Measurements from ENCODE around the gene LGALS3BP. TPM values are rescaled to one million over a fixed set of nuclear protein-coding genes. Genes with fewer than 3 reads are reported as not detected.

The LGALS3BP gene
- total and polyA plus RNA-seq, 10 donors: 33.6 to 188 (median 100) TPM

- intact Hi-C loops (cut with DNase I; ENCODE audit: low total_unique reads): no loop called here
- 56 to 70% (median 67%) methylated on average over 49 of the region's 49 CpGs for WGBS, 5 donors
- peak overlapping the region in 1 of 8 donors; percentile 36 for H3K4me3 ChIP-seq
- no peaks in the 10 kb centered on the region for H3K9me3 ChIP-seq
- H3K27me3 ChIP-seq (replicated peaks in 1 of 7): no peaks in the 10 kb centered on the region
- H3K27ac ChIP-seq: peak overlapping the region; percentile 35 to 88 (median 80)
- H3K4me1 ChIP-seq: peaks cover 10 to 86% (median 61%) of the 10 kb centered on the region in 6 donors
- DNase-seq: no peak
- TF ChIP-seq POLR2A (IDR thresholded peaks at IDR 0.05): no peak
- peak; percentile 83 to 84 (median 83) for TF ChIP-seq POLR2AphosphoS5 (IDR thresholded peaks at IDR 0.05)
- TF ChIP-seq, protein P1, sequence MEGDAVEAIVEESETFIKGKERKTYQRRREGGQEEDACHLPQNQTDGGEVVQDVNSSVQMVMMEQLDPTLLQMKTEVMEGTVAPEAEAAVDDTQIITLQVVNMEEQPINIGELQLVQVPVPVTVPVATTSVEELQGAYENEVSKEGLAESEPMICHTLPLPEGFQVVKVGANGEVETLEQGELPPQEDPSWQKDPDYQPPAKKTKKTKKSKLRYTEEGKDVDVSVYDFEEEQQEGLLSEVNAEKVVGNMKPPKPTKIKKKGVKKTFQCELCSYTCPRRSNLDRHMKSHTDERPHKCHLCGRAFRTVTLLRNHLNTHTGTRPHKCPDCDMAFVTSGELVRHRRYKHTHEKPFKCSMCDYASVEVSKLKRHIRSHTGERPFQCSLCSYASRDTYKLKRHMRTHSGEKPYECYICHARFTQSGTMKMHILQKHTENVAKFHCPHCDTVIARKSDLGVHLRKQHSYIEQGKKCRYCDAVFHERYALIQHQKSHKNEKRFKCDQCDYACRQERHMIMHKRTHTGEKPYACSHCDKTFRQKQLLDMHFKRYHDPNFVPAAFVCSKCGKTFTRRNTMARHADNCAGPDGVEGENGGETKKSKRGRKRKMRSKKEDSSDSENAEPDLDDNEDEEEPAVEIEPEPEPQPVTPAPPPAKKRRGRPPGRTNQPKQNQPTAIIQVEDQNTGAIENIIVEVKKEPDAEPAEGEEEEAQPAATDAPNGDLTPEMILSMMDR (IDR thresholded peaks at IDR 0.05 in 8 of 11, conservative IDR thresholded peaks at IDR 0.05 in 3 of 11): peak; percentile 51 to 89 (median 77)
- H3K36me3 ChIP-seq: peaks cover 2 to 95% (median 81%) of the 10 kb centered on the region in 6 donors
These were observed 13.7 kb upstream of the LGALS3BP start for GRCh38 chr17:78993241-78993956.

DNA sequence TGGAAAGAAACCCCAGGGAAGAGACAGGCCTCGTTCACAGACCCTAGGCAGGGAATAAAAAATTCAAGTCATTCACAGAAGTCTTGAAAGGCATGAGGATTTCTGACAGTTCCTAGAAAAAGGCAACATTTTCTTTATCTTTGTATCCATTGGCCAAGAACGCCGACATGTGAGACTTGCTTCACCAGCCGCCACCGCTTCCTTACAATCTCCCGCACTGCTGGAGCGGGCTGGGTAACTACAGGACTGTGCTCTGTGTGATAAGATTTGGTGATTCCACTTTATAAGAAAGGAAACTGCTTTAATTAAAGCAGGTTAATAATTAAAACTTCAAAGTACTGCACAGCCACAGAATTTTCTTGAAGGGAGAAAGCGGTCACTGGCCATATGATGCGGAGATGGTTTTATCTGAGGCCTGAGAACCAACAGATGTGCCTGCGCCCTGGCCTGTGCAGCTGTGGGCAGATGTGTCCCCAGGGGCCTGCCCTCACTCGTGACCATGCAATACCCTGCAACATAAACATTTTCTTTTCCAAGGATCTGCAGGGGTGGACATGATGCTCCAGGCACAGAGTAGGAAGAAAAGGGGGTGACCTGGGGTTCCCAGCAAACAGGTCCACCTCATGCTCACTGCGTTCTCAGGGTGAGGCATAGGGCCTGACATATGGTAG, 13.0 kb upstream of the LGALS3BP start:
- 70 to 85% (median 78%) methylated on average over 12 of the region's 12 CpGs for WGBS, 5 donors
- Histone ChIP-seq H3K9me3 (no peaks in the 10 kb centered on the region), H3K27ac (peak overlapping the region in 7 of 8 donors; percentile 54 to 88 (median 81)), H3K27me3 (replicated peaks in 1 of 7) (no peaks in the 10 kb centered on the region), H3K36me3 (peaks cover 2 to 88% (median 74%) of the 10 kb centered on the region in 6 donors), H3K4me1 (peaks cover 10 to 86% (median 61%) of the 10 kb centered on the region in 6 donors), H3K4me3 (peak overlapping the region in 1 of 8 donors; percentile 36)
- TF ChIP-seq POLR2A (IDR thresholded peaks at IDR 0.05): no peak
- no peak for TF ChIP-seq POLR2AphosphoS5 (IDR thresholded peaks at IDR 0.05)
- TF ChIP-seq, protein P1 (IDR thresholded peaks at IDR 0.05 in 8 of 11, conservative IDR thresholded peaks at IDR 0.05 in 3 of 11): no peak
- intact Hi-C loops (cut with DNase I; ENCODE audit: low total_unique reads): no loop called here
- no peak for DNase-seq

GRCh38 chr17:78991906-78992532, 12.3 kb upstream of the LGALS3BP start:
- no peaks in the 10 kb centered on the region for H3K9me3 ChIP-seq
- DNase-seq: peak; percentile 66
- 77 to 89% (median 83%) methylated on average over 21 to 22 of the region's 22 CpGs for WGBS, 5 donors
- H3K27ac ChIP-seq: peak overlapping the region in 7 of 8 donors; percentile 44 to 88 (median 81)
- H3K27me3 ChIP-seq (replicated peaks in 1 of 7): no peaks in the 10 kb centered on the region
- H3K36me3 ChIP-seq: peaks cover 2 to 81% (median 68%) of the 10 kb centered on the region in 6 donors
- intact Hi-C loops (cut with DNase I; ENCODE audit: low total_unique reads): no loop called here
- TF ChIP-seq POLR2A (IDR thresholded peaks at IDR 0.05) (no peak), POLR2AphosphoS5 (IDR thresholded peaks at IDR 0.05) (no peak)
- TF ChIP-seq, protein P1 (IDR thresholded peaks at IDR 0.05 in 8 of 11, conservative IDR thresholded peaks at IDR 0.05 in 3 of 11): no peak
- H3K4me1 ChIP-seq: peaks cover 10 to 86% (median 60%) of the 10 kb centered on the region in 6 donors
- no peak overlapping the region for H3K4me3 ChIP-seq

All from spleen (tissue), 11 donors.